Cardiac fibroblast (primary cell): ENCODE data around the gene GOLGA5.

Experiments used
- DNase-seq, 2 donors: peaks; one replicate each; pipeline versions ENCODE4 v3.0.0 to v3.0.0-alpha.2; 2010; ENCODE audit warnings: low read depth in 2 of 2
- H3K4me3 ChIP-seq, 2 donors: replicated peaks in 1 of 2; 1 replicate in 1 of 2; 2 replicates in 1 of 2; pipeline ENCODE4 v1.5.1; 2011; ENCODE audit warnings: low read depth in 2 of 2, low read length in 2 of 2, mild to moderate bottlenecking in 2 of 2, moderate library complexity in 1 of 2
- TF ChIP-seq, protein P1 (sequence below): IDR thresholded peaks from one replicate; pipeline ENCODE4 v1.5.1; 2011; ENCODE audit warnings: low read depth, mild to moderate bottlenecking, low read length, inconsistent platforms

GOLGA5 gene

DNA sequence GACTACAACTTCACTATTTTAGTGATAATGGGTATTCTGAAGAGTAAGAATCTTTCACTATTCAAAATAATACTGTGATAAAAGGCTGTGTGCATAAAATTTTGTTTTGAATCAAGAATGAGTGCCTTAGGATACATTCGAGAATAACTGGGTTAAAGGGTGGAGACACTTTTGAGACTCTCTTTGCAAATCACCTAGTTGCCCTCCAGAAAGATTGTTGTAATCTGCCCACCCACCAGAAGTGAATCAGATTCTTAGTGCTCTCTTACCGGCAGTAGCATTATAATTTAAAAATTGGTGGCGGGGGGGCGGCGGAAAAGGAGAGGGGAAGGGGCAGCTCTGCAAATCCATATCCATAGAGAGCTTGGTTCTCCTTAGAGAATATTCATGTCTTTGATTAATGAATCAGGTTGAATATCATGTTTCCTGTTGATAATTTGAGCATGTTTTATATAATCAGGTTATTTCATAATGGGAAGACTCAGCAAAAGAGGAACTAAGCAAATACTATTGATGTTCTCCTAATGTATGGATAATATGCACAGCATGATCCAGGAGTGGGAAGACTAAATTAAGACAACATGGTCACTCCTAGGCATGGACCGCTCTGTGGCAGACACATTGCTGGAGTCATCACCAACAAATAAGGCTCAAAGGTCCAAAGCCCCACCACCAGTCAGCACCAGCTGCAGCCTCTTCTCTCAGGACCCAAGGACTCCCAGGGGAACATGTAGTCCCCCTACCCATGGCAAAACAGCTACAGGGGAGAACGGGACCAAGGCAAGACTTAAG, 66.1 kb downstream of the GOLGA5 start:
- H3K4me3 ChIP-seq = no peak overlapping the region
- TF ChIP-seq, protein P1, sequence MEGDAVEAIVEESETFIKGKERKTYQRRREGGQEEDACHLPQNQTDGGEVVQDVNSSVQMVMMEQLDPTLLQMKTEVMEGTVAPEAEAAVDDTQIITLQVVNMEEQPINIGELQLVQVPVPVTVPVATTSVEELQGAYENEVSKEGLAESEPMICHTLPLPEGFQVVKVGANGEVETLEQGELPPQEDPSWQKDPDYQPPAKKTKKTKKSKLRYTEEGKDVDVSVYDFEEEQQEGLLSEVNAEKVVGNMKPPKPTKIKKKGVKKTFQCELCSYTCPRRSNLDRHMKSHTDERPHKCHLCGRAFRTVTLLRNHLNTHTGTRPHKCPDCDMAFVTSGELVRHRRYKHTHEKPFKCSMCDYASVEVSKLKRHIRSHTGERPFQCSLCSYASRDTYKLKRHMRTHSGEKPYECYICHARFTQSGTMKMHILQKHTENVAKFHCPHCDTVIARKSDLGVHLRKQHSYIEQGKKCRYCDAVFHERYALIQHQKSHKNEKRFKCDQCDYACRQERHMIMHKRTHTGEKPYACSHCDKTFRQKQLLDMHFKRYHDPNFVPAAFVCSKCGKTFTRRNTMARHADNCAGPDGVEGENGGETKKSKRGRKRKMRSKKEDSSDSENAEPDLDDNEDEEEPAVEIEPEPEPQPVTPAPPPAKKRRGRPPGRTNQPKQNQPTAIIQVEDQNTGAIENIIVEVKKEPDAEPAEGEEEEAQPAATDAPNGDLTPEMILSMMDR = no peak
- DNase-seq = no peak

DNA sequence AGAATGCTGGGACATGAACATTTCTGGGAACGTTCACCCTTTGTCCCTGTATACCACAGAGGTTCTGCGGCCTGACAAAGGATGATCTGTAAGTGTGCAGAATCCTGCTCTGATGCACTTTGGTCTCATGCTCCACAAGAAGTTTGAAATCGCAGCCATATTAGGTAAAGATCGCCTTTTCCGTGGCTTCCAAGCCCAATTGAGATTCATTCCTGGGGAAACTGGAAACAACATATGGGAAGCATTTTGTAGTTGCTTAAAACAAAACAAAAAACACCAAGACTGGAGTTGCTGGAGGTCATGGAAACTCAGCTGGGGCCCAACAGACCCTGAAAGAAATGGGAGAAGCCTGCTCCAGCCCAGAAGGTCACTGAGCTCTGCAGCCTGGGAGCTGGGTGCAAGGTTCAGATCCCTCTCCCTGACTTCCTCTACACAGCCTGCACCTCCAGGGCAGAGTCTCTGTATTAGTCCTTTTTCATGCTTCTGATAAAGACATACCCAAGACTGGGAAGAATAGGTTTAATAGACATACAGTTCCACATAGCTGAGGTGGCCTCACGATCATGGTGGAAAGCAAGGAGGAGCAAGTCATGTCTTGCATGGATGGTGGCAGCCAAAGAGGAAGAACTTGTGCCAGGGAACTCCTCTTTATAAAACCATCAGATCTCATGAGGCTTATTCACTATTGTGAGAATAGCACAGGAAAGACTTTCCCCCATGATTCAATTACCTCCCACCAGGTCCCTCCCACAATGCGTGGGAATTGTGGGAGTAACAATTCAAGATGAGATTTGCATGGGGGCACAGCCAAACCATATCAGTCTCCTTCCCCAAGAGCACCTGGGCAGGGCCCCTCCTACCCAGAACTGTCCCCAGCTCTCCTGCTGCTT, 68.0 kb downstream of the GOLGA5 start:
- DNase-seq = no peak
- TF ChIP-seq, protein P1 = no peak
- no peak overlapping the region for H3K4me3 ChIP-seq

DNA sequence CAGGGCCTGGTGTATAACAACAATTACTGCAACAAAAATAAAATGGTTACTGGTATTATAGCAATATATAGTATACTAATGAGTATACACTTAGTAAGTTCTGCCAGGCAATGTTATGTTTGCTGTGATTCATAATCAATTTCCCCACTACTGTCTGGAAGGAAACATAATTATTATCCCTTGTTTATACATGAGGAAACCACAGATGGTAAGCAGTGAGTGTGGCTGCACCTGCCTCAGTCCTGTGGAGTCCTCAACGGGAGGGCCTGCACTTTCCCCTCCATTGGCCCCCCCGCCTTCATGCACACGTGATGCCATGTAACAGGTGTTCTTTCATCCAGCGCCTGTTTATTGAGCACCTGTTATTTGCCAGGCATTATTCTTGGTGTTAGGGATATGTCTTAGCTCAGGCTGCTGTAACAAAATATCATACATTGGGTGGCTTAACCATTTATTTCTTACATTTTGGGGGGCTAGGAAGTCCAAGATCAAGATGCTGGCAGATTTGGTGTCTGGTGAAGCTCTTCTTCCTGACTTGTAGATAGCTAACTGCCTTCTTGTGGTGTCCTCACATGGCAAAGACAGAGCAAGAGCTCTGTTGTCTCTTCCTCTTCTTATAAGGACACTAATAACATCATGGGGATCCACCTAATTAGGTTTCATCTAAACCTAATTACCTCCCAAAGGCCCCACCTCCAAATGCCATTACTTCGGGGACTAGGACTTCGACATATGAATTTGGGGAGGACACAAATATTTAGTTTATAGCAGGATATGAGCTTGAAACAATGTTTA, 69.4 kb downstream of the GOLGA5 start:
- no peak overlapping the region for H3K4me3 ChIP-seq
- TF ChIP-seq, protein P1 = no peak
- no peak for DNase-seq

DNA sequence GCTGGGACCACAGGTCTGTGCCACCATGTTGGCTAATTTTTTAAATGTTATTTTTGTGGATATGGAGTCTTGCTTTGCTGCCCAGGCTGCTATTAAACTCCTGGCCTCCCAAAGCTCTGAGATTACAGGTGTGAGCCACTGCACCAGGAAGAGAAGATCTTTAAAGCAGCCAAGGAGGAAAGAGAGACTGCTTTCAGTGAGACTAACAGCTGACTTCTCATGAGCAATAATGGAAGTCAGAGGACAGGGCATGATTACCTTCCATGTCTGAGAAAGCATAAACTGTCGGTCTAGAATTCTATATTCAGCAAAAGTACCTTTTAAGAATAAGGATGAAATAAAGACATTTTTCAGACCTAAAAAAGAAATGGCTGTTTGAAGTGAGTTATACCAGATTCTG, 71.6 kb downstream of the GOLGA5 start:
- no peak for DNase-seq
- TF ChIP-seq, protein P1 = no peak
- no peak overlapping the region for H3K4me3 ChIP-seq

DNA sequence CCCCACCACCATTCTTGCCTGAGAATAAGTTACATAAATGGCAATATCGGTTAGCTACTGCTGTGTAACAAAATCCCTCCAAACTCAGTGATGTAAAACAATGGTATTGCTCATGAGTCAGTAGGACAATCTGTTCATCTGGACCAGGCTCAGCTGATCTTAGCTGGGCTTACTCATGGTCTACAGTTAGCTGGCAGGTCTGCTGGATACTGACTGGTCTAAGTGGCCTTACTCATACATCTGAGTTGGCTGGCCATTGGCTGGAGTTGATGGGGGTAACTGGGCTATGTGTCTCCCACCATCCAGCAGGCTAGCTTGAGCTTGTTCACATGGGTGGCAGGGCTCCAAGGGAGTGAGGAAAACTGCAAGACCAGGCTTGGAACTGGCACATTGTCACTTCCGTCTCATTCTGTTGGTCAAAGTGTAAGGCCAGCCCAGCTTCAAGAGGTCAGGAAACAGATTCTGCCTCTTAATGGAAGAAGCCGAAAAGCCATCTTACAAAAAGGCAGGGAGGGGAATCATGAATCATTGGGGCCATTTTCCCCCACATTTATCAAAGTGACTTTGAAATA, 72.2 kb downstream of the GOLGA5 start:
- TF ChIP-seq, protein P1 = no peak
- peak in 1 of 2 donors; percentile 46 for DNase-seq
- no peak overlapping the region for H3K4me3 ChIP-seq
